K562 (cell line): ENCODE measurements around the gene LOC128125822.

Source experiments
- ATAC-seq: fragments of 200-7000 bp; cut with Tn5 transposase; 3 replicates; pipeline ENCODE4 v1.9.1; 2020; ENCODE audit warnings: moderate library complexity
- BruUV-seq: library from RNA; stranded (reverse); fragments of 400-500 nt; replicated peaks from 2 replicates; lab custom pipeline; 2021; lab: Mats Ljungman, UMichigan
- CTCF ChIA-PET: fragments of 300-600 bp; formaldehyde crosslinking; extraction: SDS; loops from one replicate; lab custom pipeline; 2021; ENCODE audit warnings: low intra/inter-chr PET ratio; lab: Yijun Ruan, JAX
- POLR2A ChIA-PET: fragments of 300-600, 350-650 bp; sonication (Branson Sonifier 250); formaldehyde crosslinking; extraction: SDS; loops from one replicate; lab custom pipeline; 2021; ENCODE audit warnings: antibody characterized with exemption, inconsistent platforms; lab: Yijun Ruan, JAX
- DNase-seq, 4 experiments: peaks; one replicate each; pipeline versions ENCODE4 v3.0.0 to v3.0.0-alpha.2; 2011 to 2018; ENCODE audit warnings: low spot score in 3 of 4, mixed read lengths in 3 of 4; ENCODE audit errors: extremely low read depth in 1 of 4
- FAIRE-seq: peaks from 2 replicates; lab custom pipeline; 2011; peaks lifted over from hg19 to GRCh38; lab: Jason Lieb, UNC
- H2AFZ ChIP-seq: 2 replicates; pipeline ENCODE4 v1.6.0; 2011; ENCODE audit warnings: low read depth, low read length, control low read depth, inconsistent platforms
- H3K27ac ChIP-seq: fragments of 200-600 bp; 3 replicates; pipeline ENCODE4 v1.8.0; 2011; ENCODE audit warnings: low read depth, mild to moderate bottlenecking, control low read depth, inconsistent platforms, low read length, moderate library complexity, mixed read lengths; ENCODE audit errors: extremely low read depth
- H3K27me3 ChIP-seq, 2 experiments: fragments of 300-600 bp in 1 of 2; 2 replicates in 1 of 2; 3 replicates in 1 of 2; pipeline versions ENCODE4 v1.6.0 to v1.8.0; 2011; ENCODE audit warnings: inconsistent platforms in 2 of 2, low read length in 2 of 2, mild to moderate bottlenecking in 1 of 2, mixed read lengths in 1 of 2, moderate library complexity in 1 of 2; ENCODE audit not compliant: control insufficient read depth in 2 of 2, insufficient read depth in 2 of 2
- H3K36me3 ChIP-seq: fragments of 300-600 bp; 3 replicates; pipeline ENCODE4 v1.8.0; 2011; ENCODE audit warnings: mild to moderate bottlenecking, low read length, inconsistent platforms; ENCODE audit not compliant: control insufficient read depth, insufficient read depth
- H3K4me1 ChIP-seq, 2 experiments: fragments of 200-600 bp in 1 of 2; replicated peaks in 1 of 2; 2 replicates in 1 of 2; 3 replicates in 1 of 2; pipeline versions ENCODE4 v1.5.1 to v1.8.0; 2011; ENCODE audit warnings: inconsistent platforms in 2 of 2, low read length in 2 of 2, mild to moderate bottlenecking in 1 of 2, mixed read lengths in 1 of 2, moderate library complexity in 1 of 2; ENCODE audit not compliant: control insufficient read depth in 2 of 2, insufficient read depth in 2 of 2
- H3K4me2 ChIP-seq: 2 replicates; pipeline ENCODE4 v1.6.1; 2011; ENCODE audit warnings: low read length, control low read depth, inconsistent platforms, mixed read lengths; ENCODE audit not compliant: insufficient read depth
- H3K4me3 ChIP-seq: fragments of 200-600 bp; sonication (generic), shearing (Covaris generic); 2 replicates; pipeline ENCODE4 v1.5.1; 2016; ENCODE audit warnings: control low read depth, inconsistent platforms
- H3K79me2 ChIP-seq: fragments of 200-600 bp; 3 replicates; pipeline ENCODE4 v1.8.0; 2011; ENCODE audit warnings: low read length, inconsistent platforms; ENCODE audit not compliant: control insufficient read depth, insufficient read depth
- H3K9ac ChIP-seq, 2 experiments: 2 replicates each; pipeline versions ENCODE4 v1.6.0 to v1.6.1; 2011; ENCODE audit warnings: low read depth in 2 of 2, low read length in 2 of 2, control low read depth in 1 of 2, inconsistent platforms in 1 of 2, mild to moderate bottlenecking in 1 of 2, mixed read lengths in 1 of 2; ENCODE audit not compliant: insufficient read depth in 1 of 2
- H3K9me1 ChIP-seq: one replicate; pipeline ENCODE4 v1.6.0; 2011; ENCODE audit warnings: inconsistent platforms, mild to moderate bottlenecking, low read length, moderate library complexity; ENCODE audit not compliant: control insufficient read depth, insufficient read depth
- H3K9me3 ChIP-seq: replicated peaks from 2 replicates; pipeline ENCODE4 v1.5.1; 2011; ENCODE audit warnings: low read depth, low read length, inconsistent platforms; ENCODE audit not compliant: control insufficient read depth, insufficient read depth
- H4K20me1 ChIP-seq: replicated peaks from 2 replicates; pipeline ENCODE4 v1.6.1; 2011; ENCODE audit warnings: low read length, inconsistent platforms, mixed read lengths; ENCODE audit not compliant: control insufficient read depth, insufficient read depth
- ATF7 ChIP-seq: fragments of 450-650 bp; IDR thresholded peaks from 2 replicates; pipeline ENCODE4 v1.7.1; 2014; ENCODE audit warnings: mild to moderate bottlenecking, moderate library complexity
- ELF2 ChIP-seq: fragments of 250-450 bp; sonication (Bioruptor Pico); IDR thresholded peaks from 2 replicates; pipeline ENCODE4 v1.5.0; 2021; ENCODE audit warnings: mild to moderate bottlenecking
- RFX5 ChIP-seq: IDR thresholded peaks from 2 replicates; pipeline ENCODE4 v1.6.1; 2011; ENCODE audit warnings: low read depth, mild to moderate bottlenecking, improper control_type of control experiment, low read length
- SUPT5H ChIP-seq: fragments of 450-650 bp; IDR thresholded peaks from 2 replicates; pipeline ENCODE4 v1.6.1; 2016
- ZNF143 ChIP-seq: sonication (generic); formaldehyde crosslinking; IDR thresholded peaks from 2 replicates; pipeline ENCODE4 v1.9.0; 2022; ENCODE audit warnings: mild to moderate bottlenecking, missing genetic modification reagents
- WGBS: fragments of 100-300 bp; shearing (Covaris generic); methylation state at CpG from one replicate; pipeline ENCODE4 v1.1.6; 2016; ENCODE audit warnings: low coverage, mixed read lengths; ENCODE audit not compliant: insufficient coverage; ENCODE audit errors: missing lambda C conversion rate; 5-methylcytosine and 5-hydroxymethylcytosine counted together
- in situ Hi-C: fragments of 300-500 bp; cut with MboI; formaldehyde crosslinking; loops from 4 replicates; pipeline ENCODE4 v1.15.0; 2018; ENCODE audit warnings: inconsistent platforms, mixed read lengths
- intact Hi-C: fragments of 100-400 bp; cut with micrococcal nuclease; formaldehyde crosslinking; loops from 2 replicates; pipeline ENCODE4 v1.14.2; 2022
- TF ChIP-seq, protein P1 (sequence below), 2 experiments: fragments of 450-650 bp in 1 of 2; sonication (generic) in 1 of 2; formaldehyde crosslinking in 1 of 2; IDR thresholded peaks in 1 of 2; conservative IDR thresholded peaks in 1 of 2; 2 replicates each; pipeline versions ENCODE4 v1.6.1 to v1.8.1; 2016 to 2023; ENCODE audit warnings: mild to moderate bottlenecking in 2 of 2, moderate library complexity in 2 of 2, inconsistent platforms in 1 of 2, missing genetic modification reagents in 1 of 2
- TF ChIP-seq, protein P2 (sequence below): fragments of 450-650 bp; IDR thresholded peaks from 2 replicates; pipeline ENCODE4 v1.6.1; 2017; ENCODE audit warnings: mild to moderate bottlenecking, moderate library complexity
- TF ChIP-seq, protein P3 (sequence below): sonication (generic); IDR thresholded peaks from 2 replicates; pipeline ENCODE4 v1.6.1; 2016
- TF ChIP-seq, protein P4 (sequence below): fragments of 250-450 bp; sonication (Bioruptor Pico); IDR thresholded peaks from 2 replicates; pipeline ENCODE4 v1.4.0; 2020; ENCODE audit warnings: borderline replicate concordance

The LOC128125822 gene

DNA sequence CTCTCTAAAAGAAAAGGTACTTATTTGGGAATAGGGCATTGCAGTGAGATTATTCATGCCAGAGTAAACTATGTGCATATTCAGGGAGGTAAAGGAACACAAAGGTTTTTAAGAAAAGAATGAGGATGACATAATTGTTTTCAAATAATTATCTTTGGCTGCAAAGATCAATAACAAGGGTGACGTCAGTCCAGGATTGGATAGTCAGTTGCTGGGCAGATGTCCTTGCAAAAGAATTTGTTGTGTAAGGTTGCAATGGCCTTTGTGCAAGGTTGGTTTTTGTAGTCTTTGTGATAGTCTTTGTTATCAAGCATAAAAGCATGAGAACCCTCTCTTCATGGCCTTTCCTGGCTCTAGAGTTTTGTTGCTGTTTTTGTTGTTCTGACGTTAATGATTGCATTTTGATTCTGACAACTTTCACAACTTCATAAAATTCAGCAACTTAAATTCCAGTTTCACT lies 17.7 kb downstream of the LOC128125822 start:
- FAIRE-seq, result no peak
- in situ Hi-C loops (no loop called here), intact Hi-C loops (loop anchor here (10.0 kb wide), 1 partner anchor 135 kb away; no protein-coding TSS in a partner anchor)
- Histone ChIP-seq H3K27me3 (no peaks in the 10 kb centered on the region), H3K9ac (no peak overlapping the region), H3K4me2 (no peak overlapping the region), H2AFZ (no peak overlapping the region), H3K4me3 (no peak overlapping the region), H3K79me2 (no peaks in the 10 kb centered on the region), H3K4me1 (no peaks in the 10 kb centered on the region; a peak in 1 of 5 replicates), H3K9me3 (no peaks in the 10 kb centered on the region), H3K27ac (no peak overlapping the region), H3K36me3 (no peaks in the 10 kb centered on the region), H4K20me1 (no peaks in the 10 kb centered on the region), H3K9me1 (no peaks in the 10 kb centered on the region)
- 10% methylated on average over 2 of the region's 2 CpGs for WGBS
- no peak for DNase-seq
- BruUV-seq, result no TSS peak
- ChIA-PET CTCF (no interaction called here), POLR2A (interaction anchor here (0.7 kb wide), 1 partner anchor 9 kb away, joined by 3 read pairs; no protein-coding TSS in a partner anchor)
- no peak for ATAC-seq
- TF ChIP-seq, protein P1, sequence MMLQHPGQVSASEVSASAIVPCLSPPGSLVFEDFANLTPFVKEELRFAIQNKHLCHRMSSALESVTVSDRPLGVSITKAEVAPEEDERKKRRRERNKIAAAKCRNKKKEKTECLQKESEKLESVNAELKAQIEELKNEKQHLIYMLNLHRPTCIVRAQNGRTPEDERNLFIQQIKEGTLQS (IDR thresholded peaks at IDR 0.05), result peak; percentile 22; the same call in 1 of the 2 replicates
- TF ChIP-seq, protein P1 (CRISPR knock-in tag; conservative IDR thresholded peaks at IDR 0.05), result no peak
- peak; percentile 40; the same call in 1 of the 2 replicates for TF ChIP-seq RFX5
- no peak for TF ChIP-seq ZNF143 (CRISPR knock-in tag)

DNA sequence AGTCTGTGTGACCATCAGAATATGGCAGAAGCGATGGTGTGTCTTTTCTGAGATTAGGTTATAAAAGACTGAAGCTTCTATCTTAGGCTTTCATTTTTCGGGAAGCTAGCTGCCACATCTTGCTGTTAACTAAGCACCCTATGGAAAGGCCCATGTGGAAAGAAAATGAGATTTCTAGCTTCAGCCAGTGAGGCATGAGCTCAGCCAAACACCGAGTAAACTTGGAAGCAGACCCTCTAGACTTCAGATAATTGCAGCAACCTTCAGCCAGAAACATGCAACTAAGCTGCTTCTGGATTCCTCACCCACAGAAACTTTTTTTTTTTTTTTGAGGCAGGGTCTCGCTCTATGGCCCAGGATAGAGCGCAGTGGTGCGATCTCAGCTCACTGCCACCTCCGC lies 20.6 kb downstream of the LOC128125822 start:
- no peaks in the 10 kb centered on the region for H3K79me2 ChIP-seq
- TF ChIP-seq ELF2 (no peak), SUPT5H (no peak), ATF7 (no peak)
- TF ChIP-seq, protein P2, sequence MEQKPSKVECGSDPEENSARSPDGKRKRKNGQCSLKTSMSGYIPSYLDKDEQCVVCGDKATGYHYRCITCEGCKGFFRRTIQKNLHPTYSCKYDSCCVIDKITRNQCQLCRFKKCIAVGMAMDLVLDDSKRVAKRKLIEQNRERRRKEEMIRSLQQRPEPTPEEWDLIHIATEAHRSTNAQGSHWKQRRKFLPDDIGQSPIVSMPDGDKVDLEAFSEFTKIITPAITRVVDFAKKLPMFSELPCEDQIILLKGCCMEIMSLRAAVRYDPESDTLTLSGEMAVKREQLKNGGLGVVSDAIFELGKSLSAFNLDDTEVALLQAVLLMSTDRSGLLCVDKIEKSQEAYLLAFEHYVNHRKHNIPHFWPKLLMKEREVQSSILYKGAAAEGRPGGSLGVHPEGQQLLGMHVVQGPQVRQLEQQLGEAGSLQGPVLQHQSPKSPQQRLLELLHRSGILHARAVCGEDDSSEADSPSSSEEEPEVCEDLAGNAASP, result no peak
- TF ChIP-seq, protein P3, sequence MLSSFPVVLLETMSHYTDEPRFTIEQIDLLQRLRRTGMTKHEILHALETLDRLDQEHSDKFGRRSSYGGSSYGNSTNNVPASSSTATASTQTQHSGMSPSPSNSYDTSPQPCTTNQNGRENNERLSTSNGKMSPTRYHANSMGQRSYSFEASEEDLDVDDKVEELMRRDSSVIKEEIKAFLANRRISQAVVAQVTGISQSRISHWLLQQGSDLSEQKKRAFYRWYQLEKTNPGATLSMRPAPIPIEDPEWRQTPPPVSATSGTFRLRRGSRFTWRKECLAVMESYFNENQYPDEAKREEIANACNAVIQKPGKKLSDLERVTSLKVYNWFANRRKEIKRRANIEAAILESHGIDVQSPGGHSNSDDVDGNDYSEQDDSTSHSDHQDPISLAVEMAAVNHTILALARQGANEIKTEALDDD, result no peak
- TF ChIP-seq, protein P4, sequence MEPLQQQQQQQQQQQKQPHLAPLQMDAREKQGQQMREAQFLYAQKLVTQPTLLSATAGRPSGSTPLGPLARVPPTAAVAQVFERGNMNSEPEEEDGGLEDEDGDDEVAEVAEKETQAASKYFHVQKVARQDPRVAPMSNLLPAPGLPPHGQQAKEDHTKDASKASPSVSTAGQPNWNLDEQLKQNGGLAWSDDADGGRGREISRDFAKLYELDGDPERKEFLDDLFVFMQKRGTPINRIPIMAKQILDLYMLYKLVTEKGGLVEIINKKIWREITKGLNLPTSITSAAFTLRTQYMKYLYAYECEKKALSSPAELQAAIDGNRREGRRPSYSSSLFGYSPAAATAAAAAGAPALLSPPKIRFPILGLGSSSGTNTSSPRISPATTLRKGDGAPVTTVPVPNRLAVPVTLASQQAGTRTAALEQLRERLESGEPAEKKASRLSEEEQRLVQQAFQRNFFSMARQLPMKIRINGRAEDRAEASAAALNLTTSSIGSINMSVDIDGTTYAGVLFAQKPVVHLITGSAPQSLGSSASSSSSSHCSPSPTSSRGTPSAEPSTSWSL (CRISPR knock-in tag), result no peak

More for the DNA sequence above, 20.6 kb downstream of the LOC128125822 start:
- Histone ChIP-seq H4K20me1 (no peaks in the 10 kb centered on the region), H3K9me3 (no peaks in the 10 kb centered on the region), H3K9me1 (no peaks in the 10 kb centered on the region), H3K4me2 (no peak overlapping the region), H3K27ac (no peak overlapping the region), H3K36me3 (no peaks in the 10 kb centered on the region), H2AFZ (peak overlapping the region; percentile 64), H3K9ac (no peak overlapping the region), H3K4me3 (no peak overlapping the region), H3K4me1 (peaks cover 0 to 3% of the 10 kb centered on the region in 2 experiments; a peak in 3 of 5 replicates), H3K27me3 (no peaks in the 10 kb centered on the region)
- ATAC-seq, result no peak; the same call in 2 of the 3 replicates
- ChIA-PET POLR2A (interaction anchor here (2.3 kb wide), 1 partner anchor 9 kb away, joined by 9 read pairs; no protein-coding TSS in a partner anchor), CTCF (interaction anchor here (1.1 kb wide), 1 partner anchor 170 kb away, joined by 3 read pairs; no protein-coding TSS in a partner anchor)
- FAIRE-seq, result no peak
- 45% methylated on average over 7 of the region's 7 CpGs for WGBS
- intact Hi-C loops (loop anchor here (10.0 kb wide), 1 partner anchor 132 kb away; no protein-coding TSS in a partner anchor), in situ Hi-C loops (no loop called here)
- DNase-seq, result no peak
- no TSS peak for BruUV-seq
